GM19035 (cell line): ENCODE results near the gene FAM114A1.
"Not testable (repeated sequence)": the region's sequence is repeated elsewhere in the genome, so short reads cannot be mapped to it uniquely, and the experiment has no call there.

ENCODE experiments used
- ATAC-seq: cut with Tn5 transposase; IDR thresholded peaks from one replicate; pipeline ENCODE4 v1.9.1; 2021; ENCODE audit not compliant: unreplicated experiment

FAM114A1 gene

DNA sequence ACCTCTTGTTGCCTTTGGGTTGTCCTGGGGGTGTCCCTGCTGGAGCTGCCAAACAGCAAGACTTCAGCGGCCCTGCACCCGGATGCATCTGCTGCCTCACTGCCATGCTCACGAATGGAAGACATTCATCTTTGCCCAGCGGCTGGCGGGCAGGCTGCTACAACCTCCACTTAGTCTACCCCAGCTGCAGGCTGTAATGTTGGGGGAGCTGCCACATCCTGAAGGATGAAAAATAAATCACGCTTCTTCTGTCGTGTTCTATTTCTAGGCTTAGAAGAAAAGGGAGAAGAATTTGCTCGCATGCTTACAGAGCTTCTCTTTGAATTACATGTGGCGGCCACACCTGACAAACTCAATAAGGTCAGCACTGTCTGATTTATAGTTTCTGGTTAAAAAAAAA is 61.4 kb downstream of the FAM114A1 start:
- no peak for ATAC-seq

DNA sequence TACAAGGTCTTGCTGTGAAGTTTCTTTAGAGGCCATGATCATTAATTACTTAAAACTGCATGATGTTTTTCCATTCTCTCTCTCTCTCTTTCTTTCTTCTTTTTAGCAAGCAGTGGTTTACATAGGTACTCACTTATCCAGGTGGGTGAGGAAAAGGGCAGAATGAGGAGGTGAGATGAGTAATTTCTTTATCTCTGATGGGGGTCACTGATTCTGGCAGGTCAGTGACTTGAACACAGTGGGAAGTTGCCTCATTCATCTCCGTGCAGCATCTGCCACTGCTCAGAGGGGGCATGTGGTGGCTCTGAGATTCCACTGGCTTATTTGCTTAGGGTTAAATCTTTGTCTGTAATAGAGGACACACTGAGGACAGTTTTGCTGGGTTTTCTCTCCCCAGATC is 62.6 kb downstream of the FAM114A1 start:
- ATAC-seq = no peak

DNA sequence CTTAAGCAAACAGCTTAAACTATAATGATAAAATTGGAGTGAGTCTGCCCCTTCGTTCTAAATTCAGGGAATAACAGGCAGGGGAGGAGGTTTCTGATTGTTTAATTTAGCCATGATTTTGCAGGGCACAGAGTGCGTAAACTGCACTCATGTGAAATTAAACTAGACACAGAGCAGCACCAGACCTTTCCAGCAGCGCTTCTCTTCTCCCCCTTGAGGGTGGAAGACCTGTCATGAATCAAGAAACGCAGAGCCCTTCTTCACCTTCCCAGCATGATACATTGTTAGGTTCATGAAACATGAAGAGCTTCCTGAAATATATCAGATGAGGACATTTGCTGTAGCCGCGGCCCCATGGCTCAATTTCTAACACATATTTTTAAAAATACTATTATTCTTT is 63.1 kb downstream of the FAM114A1 start:
- ATAC-seq = no peak

DNA sequence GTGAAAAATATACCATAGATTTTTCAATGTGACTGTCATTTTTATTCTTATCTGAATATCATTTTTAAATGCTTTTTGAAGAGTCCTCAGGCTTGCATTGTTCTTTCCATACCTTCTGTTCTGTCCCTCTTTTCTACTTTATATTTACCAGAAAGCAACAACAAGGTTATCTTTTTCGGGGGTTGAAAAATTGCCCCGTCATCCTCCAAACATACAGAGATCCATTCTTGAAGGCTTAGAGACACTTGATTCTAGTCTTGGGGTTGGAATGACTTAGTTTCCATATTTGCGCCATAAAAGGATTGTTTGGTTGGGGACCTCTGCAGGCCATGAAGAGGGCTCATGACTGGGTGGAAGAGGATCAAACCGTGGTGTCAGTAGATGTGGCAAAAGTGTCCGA is 63.5 kb downstream of the FAM114A1 start:
- no peak for ATAC-seq

DNA sequence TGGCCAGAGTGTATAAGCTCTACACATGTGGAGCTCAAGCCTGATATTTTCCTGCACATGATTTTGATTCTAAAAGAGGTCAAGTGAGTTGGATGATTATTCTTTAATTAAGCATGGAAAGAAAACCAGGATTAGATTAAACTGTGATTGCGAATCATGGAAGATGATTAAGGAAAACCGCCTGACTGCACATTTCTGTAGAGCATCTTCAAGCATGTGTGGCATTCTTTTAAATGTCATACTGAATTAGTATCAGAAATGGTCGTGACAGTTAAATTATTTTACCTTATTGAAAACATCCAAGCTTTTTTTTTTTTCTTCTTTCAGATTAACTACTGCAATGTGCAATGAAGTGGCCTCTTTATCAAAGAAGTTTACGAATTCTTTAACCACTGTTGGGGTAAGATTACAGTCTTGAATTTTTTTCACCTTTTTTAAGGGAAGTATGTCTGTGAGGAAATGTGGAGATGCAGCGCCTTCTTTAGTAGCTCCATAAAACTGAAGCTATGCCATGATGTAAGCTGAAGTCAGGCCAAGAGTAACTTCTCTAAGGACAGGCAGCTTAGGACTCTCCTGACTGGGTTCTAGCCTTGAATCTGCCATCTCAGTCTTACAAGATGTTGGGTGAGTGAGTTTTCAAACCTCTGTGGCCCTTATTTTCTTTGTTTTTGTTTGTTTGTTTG is 67.9 kb downstream of the FAM114A1 start:
- no peak for ATAC-seq

DNA sequence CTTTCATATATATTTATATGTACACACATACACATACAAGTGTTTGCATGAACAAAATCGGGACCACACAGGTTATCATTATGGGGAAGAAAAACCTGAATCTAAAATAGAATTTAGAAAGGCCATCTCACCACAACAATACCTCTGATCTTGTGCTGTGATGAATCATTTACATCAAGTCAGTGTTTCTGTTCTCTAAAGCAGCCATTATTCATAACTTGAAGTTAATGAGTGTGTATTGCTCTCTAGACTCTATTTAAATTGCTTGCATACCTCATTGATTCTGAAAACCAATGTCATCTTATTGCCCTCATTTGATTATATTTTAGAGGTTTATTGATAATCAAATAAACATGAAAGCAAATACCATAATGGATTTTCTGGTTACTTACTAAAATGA is 71.6 kb downstream of the FAM114A1 start:
- ATAC-seq = peak; percentile 85

DNA sequence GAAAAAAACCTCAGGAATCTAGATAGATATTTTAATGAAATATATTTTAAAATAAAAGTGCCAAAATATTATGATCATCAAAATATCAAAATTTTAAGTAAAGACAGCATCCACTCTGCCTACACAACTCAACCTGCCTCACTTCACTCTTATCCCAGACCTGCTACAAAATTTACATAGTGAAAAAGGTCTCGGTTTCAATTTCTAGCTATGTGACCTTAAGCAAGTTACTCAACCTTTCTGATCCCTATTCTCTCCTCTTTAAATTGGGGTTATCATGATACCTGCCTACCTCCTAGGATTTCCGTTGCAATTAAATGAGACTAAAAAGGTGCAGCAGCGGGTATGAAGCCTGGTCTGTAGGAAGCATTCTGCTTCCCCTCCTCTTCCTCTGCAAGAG is 72.9 kb downstream of the FAM114A1 start:
- ATAC-seq = no peak

DNA sequence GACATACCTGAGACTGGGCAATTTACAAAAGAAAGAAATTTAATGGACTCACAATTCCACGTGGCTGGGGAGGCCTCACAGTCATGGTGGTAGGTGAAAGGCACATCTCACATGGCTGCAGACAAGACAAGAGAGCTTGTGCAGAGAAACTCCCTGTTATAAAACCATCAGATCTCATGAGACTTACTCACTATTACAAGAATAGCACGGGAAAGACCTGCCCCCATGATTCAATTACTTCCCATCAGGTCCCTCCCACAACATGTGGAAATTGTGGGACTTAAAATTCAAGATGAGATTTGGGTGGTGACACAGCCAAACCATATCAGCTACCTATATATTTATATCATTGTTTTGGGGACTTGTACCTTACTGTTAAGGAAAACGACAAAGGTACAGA is 74.3 kb downstream of the FAM114A1 start:
- not testable (repeated sequence) for ATAC-seq

DNA sequence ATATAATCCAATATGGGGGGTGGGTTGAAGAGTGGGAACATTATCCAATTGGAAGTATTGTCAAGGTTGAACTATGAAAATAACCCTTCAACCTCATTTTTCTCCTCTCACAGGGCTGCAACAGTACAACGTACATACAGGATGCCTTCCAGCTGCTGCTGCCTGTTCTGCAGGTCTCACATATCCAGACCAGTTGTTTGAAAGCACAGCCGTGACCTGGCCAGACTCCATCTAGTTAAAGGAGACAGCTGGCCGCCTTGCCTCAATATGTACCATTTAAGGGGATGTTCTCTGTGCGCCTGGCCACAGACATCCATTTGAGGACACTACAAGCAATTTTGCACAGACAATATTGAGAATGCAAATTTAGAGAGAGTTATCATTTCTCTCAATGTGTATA is 75.7 kb downstream of the FAM114A1 start:
- ATAC-seq = no peak

DNA sequence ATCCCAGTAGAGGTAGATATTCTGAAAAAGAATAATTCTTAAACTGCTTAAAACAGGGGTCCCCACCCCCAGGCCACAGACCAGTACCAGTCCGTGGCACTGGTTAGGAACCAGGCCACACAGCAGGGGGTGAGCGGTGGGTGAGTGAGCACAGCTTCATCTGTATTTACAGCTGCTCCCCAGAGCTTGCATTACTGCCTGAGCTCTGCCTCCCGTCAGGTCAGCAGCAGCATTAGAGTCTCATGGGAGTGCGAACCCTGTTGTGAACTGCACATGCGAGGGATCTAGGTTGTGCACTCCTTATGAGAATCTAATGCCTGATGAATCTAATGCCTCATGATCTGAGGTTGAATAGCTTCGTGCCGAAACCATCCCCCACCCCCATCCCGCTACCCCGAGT is 76.8 kb downstream of the FAM114A1 start:
- ATAC-seq = no peak

DNA sequence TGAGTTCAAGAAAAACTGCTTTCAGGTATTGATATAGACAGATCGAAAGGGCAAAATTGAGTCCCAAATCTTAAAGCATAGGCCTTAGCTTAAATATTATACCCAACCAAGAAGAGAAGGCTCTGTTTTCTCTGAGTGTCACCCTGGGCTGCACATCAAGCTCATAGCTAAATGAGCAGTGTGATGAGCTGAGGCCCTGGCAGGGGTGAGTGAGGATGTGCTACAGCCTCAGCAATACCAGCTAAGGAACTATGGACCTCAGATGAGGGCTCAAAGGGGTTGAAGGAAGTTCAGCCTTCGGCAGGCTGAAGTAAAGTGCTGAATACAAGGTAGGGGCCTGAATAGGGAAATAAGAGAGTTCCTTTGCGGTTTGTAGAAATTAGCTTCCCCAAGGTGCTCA is 79.3 kb downstream of the FAM114A1 start:
- ATAC-seq = no peak

DNA sequence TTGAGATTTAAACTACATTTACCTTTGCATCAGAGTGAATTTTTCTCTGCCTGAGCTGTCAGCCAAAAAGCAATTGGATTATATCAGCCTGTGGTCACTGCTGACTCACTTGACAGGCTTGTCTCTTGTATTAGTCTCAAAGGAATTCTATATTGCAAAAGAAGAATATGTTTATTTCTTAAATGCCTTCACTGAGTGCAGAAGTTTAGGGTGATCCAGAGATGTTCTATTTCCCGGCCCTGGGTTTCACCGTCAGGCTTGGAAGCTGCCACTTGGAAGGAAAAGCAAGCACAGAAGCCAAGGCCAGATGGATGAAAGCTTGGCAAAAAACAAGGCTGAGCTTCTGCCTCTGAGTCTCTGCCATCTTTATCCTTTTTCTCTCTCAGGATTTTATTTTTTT is 80.9 kb downstream of the FAM114A1 start:
- ATAC-seq = no peak

DNA sequence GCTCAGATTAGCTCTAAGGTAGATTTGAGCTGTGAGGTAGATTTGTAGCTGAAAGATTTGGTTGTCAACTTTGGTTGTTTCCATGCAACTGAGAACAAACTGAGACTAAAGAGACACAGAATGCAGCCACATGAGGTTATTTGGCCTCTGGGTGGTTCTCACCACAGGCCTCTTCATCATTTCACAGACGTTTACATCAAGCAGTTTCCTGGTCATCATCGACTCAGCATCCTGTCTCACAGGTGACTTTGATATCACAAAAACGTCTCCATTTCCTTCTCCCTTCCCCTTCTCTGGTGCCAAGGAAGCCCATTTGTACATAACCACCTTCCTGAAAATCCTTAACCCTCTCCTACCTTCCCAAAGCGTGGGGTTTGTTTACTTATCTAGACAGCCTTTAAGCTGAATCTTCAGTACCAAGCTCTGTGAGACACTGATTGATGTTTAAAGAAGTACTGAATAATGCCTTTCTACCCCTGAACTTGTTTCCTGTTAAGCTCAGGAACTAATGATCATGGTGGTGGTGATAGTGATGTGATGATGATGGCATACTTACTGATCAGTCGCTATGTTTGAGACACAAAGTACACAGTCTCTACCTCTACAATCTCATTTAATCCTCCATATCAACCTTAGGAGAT is 81.9 kb downstream of the FAM114A1 start:
- ATAC-seq = no peak

DNA sequence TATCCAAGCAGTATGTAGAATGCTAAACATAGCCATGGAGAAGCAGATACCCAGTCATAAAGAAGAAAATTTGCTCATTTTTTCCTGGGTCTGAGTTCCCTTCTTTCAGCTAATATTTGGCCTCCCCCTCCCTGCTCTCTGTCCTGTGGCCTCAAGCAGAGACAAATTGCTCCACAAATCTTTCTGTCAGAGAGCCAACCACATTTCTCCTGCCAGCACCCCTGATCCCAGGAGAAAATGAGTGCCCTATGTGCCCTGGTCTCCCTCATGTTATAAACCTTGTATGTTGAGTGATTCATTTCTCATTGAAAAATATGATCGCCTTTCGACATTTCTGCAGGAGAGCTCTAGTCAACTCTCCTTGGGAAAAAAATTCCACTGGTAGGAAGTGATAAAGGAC is 82.6 kb downstream of the FAM114A1 start:
- ATAC-seq = no peak

DNA sequence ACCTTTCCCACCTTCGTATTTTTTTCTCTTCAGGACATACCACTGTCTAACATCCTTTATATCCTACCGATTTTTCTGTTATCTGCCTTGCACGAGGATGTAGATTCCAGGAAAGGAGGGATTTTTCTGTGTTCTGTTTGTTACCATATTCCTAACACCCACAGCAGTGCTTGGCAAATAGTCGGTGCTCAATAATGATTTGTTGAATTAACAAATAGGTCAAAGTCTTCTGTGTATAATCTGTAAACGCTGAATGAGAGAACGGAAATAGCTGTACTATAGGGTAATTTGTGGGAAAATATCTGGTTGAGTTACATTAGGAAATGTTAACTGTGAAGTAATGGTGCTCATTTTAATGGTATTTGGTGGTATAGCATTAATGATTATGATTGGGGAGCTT is 83.1 kb downstream of the FAM114A1 start:
- no peak for ATAC-seq

DNA sequence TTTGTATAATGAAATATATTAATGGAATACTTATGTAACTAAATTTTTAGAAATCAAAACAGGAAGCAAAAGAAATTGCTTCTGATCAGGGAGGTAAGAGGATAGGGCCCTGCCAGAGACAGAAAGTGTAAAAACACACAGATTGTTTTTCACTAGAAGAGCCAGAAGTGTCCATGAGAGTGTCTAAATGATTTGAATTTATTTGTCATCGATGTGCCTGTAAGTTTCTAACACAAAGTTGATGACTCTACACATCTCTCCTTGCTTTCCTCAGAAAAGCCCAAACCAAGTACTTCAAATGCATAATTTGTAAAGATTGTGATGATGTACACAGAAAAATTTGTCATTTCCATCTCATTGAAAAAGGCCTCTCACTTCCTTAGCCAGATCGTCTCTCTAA is 84.0 kb downstream of the FAM114A1 start:
- no peak for ATAC-seq

DNA sequence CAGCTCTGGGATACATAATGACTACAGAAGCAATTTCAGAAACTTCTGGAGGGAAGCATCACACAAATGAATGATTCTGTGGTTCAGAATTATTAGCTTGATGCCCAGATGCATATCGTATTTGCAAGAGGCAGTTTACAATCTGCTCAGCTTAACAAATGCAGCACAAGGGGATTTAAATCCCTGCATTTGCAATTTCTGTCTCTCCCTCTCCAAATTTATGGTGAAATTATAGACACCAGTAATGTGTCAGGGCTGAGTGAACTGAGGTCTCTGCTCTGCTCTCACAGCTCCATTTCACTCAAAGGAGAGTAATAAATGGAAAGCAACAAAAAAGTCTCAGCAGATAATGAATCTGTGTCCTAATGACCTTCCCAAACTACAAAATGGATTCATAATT is 84.4 kb downstream of the FAM114A1 start:
- no peak for ATAC-seq

DNA sequence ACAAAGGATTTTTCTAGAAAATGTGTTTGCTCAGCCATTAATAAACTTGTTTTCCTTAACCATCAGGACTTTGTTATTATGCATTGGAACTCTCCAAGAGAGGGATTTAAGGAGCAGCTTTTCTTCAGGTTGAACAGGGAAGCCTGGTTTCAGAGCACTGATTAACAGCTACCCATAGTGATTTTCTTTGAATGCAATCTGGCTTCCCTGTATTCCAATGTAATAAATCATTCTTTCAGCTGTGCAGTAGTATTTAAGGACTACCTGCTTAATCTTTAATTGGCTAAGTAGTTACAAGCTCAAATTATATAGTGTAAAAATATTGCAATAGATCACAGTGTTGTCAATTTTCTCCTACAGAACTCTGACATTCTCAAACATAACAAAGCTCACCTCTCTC is 87.1 kb downstream of the FAM114A1 start:
- ATAC-seq = no peak

DNA sequence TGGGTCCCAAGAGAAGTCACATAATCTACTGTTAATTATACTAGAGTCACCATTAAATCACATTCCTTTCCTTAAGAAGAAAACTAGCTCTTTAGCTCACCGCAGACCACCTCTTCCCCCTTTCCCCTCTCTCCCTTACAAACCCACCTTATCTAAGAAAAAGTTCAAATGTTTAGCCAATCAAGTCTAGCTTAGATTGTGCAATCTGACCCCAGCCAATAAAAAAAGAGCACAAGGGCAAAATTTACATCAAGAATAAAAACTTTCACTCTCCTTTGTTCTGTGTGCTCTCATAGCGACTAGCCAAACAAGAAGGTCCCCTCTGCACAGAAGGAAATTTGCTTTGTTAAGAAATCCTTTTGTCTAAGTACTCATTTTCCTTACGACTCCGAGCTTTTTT is 88.4 kb downstream of the FAM114A1 start:
- ATAC-seq = no peak

DNA sequence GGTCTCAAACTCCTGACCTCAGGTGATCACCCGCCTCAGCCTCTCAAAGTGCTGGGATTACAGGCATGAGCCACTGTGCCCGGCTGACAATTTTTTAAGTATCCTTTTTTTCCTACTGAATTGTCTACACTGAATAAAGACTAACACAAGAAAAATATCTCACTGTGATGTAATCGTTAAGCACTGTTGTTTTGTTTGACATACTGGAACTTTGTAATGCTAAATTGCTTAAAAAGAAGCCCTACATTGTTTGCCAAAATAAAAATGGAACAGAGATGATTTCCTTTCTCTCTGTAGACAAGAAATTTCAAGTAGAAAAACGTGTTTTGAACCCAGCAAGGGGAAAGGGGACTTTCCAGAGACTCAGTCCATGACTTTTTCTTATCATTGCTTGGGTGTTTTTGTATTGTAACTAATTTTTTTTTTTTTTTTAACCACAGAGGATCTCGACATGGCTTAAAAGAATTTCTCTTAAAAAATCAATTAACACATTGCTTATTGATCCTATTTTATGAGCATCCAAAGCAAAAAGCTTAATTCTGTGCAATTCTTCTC is 89.7 kb downstream of the FAM114A1 start:
- ATAC-seq = no peak

DNA sequence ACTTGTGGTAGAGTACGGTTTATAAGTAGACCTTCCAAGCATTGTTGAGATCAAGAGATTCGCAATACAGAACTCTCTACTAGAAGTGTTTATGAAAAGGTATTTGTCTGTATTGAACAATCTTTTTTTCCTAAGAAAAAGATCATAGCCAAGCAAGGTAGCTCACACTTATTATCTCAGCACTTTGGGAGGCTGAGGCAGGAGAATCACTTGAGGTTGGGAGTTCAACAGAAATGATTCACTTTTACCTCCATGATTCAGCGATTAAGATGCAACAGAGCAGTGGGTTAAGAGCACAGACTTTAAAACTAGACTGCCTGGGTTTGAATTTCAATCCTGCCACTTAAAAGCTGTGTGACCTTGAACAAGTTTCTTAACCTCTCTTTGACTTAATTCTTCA is 90.3 kb downstream of the FAM114A1 start:
- no peak for ATAC-seq

DNA sequence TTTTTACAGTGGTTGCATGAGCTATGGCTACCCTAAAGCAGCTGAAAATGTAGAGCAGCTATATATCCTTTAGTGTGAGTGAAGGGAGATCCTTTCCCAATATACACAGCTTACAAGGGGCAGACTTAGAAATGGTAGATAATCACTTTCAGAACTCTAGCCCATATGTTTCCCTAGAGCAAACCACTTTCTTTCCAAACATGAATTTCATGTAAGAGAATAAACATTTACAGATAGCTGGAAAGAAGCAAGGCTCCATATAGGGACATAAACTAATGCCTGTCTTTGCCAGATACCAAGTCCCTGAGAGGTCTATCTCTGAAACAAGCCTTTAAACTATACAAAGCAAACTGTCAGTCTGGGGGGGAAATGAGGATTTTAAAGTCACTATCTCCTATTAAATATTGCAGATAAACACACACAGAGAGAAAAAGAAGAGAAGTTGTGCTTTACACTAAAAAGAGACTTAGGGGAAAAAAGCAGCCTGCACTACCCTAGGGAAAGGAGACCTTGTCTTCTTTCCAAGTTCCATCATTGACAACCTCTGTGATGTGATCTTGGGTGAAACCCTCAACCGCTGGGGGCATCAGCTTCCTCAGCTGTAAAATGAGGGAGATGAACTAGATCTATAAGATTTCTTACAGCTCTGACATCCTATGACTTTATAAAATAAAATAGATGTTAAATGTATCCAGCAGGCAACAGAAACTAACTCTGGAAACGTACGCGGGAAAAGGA is 91.0 kb downstream of the FAM114A1 start:
- no peak for ATAC-seq
